Activated CD8-positive, alpha-beta memory T cell treated with anti-CD3 and anti-CD28 coated beads, Interleukin-2, amount 50 U/mL, for 24 hours (primary cell): ENCODE data around the gene FCN3.
A peak's percentile ranks its signal among the peaks of the same experiment; 100 is the strongest.
"Not testable (repeated sequence)": the region's sequence is repeated elsewhere in the genome, so short reads cannot be mapped to it uniquely, and the experiment has no call there.

ENCODE experiments used
- DNase-seq: peaks from one replicate; pipeline ENCODE4 v3.0.0-alpha.2; 2020; ENCODE audit errors: extremely low read depth

FCN3 gene

GRCh38 chr1:27374362-27375086, at the start of gene FCN3:
Gene FCN3 (minus strand): TSS chr1:27374824. CDS start chr1:27374818, 6 bp downstream.
- no peak for DNase-seq

- no peak for DNase-seq
Observed at GRCh38 chr1:27423709-27424108, 49.1 kb upstream of the FCN3 start.

- peak; percentile 51 for DNase-seq
Observed at GRCh38 chr1:27418326-27419185, 43.9 kb upstream of the FCN3 start.

- DNase-seq = no peak
Observed at GRCh38 chr1:27417713-27418112, 43.1 kb upstream of the FCN3 start.

GRCh38 chr1:27416387-27417111, 41.9 kb upstream of the FCN3 start:
- peak; percentile 29 for DNase-seq

GRCh38 chr1:27414091-27414490, 39.5 kb upstream of the FCN3 start:
- no peak for DNase-seq

GRCh38 chr1:27413004-27413403, 38.4 kb upstream of the FCN3 start:
- no peak for DNase-seq

- DNase-seq = no peak
Observed at GRCh38 chr1:27412502-27412901, 37.9 kb upstream of the FCN3 start.

- no peak for DNase-seq
Observed at GRCh38 chr1:27410709-27411108, 36.1 kb upstream of the FCN3 start.

GRCh38 chr1:27409669-27410068, 35.0 kb upstream of the FCN3 start:
- no peak for DNase-seq

- DNase-seq = no peak
Observed at GRCh38 chr1:27408151-27408550, 33.5 kb upstream of the FCN3 start.

GRCh38 chr1:27406791-27407190, 32.2 kb upstream of the FCN3 start:
- DNase-seq = not testable (repeated sequence)

GRCh38 chr1:27406362-27406680, 31.7 kb upstream of the FCN3 start:
- no peak for DNase-seq

- not testable (repeated sequence) for DNase-seq
Observed at GRCh38 chr1:27405598-27406361, 31.2 kb upstream of the FCN3 start.

- no peak for DNase-seq
Observed at GRCh38 chr1:27405074-27405473, 30.4 kb upstream of the FCN3 start.

- no peak for DNase-seq
Observed at GRCh38 chr1:27403931-27404330, 29.3 kb upstream of the FCN3 start.

- no peak for DNase-seq
Observed at GRCh38 chr1:27403065-27403726, 28.6 kb upstream of the FCN3 start.

GRCh38 chr1:27402349-27402754, 27.7 kb upstream of the FCN3 start:
- no peak for DNase-seq

- DNase-seq = no peak
Observed at GRCh38 chr1:27400963-27401341, 26.3 kb upstream of the FCN3 start.

GRCh38 chr1:27400082-27400962, 25.7 kb upstream of the FCN3 start:
- no peak for DNase-seq
